IPS-18c (cell line): ENCODE measurements around the gene PIGT.

ENCODE experiments used
- H3K4me3 ChIP-seq: 2 replicates; pipeline ENCODE4 v1.7.0; 2013; ENCODE audit warnings: low read depth, mild to moderate bottlenecking, low read length, moderate library complexity; ENCODE audit not compliant: insufficient read depth
- H3K9me3 ChIP-seq: one replicate; pipeline ENCODE4 v1.6.1; 2013; ENCODE audit warnings: mild to moderate bottlenecking, low read length, moderate library complexity; ENCODE audit not compliant: control insufficient read depth, insufficient read depth

Gene PIGT

DNA sequence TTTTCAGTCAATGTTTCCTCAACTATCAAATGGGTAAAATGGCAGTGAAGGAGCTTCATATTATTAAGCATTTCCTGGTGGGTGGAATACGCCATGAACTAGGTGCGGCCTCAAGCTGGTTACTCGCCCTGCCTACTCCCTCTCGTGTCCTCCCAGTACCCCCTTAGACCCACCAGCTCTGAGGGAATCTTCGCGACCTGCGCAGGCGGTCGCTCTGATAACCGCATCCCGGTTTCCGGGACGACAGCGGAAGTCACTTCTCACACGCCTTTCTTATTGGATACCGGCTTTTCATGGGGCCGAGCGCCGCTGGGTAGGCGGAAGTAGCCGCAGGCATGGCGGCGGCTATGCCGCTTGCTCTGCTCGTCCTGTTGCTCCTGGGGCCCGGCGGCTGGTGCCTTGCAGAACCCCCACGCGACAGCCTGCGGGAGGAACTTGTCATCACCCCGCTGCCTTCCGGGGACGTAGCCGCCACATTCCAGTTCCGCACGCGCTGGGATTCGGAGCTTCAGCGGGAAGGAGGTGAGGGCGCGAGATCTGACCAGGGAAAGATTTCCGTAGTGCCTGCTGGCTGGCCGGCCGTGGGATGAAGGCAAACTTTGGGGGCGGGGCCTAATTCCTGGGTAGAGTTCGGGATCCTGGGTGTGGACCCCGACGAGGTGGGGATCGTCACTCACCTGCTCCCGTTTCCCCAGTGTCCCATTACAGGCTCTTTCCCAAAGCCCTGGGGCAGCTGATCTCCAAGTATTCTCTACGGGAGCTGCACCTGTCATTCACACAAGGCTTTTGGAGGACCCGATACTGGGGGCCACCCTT is at the start of gene PIGT:
PIGT (plus strand) TSS at position 320 of the 816 bp plus-strand sequence; CDS start at position 336, 16 bp downstream.
- H3K4me3 ChIP-seq: peak within 1 kb of the TSS; percentile 97
- no peaks in the 10 kb centered on the region for H3K9me3 ChIP-seq

DNA sequence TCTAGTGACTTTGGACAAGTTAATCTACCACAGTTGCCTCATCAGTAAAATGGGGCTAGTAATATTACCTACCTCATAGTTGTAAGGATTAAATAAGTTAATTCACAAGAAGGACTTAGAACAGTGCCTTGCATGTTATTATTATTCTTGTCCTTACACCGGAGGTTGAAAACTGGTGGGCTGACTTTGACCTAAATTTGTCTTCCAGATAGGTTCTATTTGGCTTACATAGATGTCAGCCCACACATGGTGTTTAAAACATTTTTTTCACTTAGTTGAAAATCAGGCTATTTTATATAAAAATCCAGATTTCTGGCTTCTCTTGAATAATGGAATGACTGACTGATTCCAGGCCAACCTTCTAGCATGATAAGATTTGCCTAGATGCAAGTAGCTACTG is 49.7 kb upstream of the PIGT start:
- Histone ChIP-seq H3K9me3 (no peaks in the 10 kb centered on the region), H3K4me3 (no peak overlapping the region)

DNA sequence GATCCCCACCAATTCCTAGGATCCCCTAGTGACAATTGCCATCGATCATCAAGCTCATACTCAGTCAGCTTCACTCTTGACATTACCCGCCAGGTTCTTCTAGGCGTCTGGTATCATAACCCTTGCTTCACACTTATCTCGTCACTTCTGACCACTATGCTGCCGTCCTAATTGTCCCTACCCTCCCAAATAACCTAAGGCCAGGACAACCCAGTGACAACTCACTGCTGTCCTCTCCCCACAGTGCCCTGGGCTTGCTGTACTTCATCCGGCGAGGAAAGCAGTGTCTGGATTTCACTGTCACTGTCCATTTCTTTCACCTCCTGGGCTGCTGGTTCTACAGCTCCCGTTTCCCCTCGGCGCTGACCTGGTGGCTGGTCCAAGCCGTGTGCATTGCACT is 49.3 kb upstream of the PIGT start:
- no peaks in the 10 kb centered on the region for H3K9me3 ChIP-seq
- no peak overlapping the region for H3K4me3 ChIP-seq

DNA sequence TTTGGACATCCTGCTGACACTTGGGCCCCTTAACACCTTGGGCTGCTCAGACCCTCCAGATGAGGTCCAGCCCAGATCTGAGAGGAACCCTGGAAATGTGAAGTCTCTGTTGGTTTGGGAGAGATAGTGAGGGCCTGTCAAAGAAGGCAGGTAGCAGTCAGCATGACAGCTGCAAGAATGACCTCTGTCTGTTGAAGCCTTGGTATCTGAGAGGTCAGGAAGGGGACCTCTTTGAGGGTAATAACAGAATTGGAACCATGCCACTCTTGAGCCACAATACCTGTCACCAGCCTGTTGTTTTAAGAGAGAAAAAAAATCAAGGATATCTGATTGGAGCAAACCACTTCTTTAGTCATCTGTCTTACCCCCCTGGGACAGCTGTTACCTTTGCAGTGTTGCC is 48.8 kb upstream of the PIGT start:
- Histone ChIP-seq H3K9me3 (no peaks in the 10 kb centered on the region), H3K4me3 (no peak overlapping the region)

DNA sequence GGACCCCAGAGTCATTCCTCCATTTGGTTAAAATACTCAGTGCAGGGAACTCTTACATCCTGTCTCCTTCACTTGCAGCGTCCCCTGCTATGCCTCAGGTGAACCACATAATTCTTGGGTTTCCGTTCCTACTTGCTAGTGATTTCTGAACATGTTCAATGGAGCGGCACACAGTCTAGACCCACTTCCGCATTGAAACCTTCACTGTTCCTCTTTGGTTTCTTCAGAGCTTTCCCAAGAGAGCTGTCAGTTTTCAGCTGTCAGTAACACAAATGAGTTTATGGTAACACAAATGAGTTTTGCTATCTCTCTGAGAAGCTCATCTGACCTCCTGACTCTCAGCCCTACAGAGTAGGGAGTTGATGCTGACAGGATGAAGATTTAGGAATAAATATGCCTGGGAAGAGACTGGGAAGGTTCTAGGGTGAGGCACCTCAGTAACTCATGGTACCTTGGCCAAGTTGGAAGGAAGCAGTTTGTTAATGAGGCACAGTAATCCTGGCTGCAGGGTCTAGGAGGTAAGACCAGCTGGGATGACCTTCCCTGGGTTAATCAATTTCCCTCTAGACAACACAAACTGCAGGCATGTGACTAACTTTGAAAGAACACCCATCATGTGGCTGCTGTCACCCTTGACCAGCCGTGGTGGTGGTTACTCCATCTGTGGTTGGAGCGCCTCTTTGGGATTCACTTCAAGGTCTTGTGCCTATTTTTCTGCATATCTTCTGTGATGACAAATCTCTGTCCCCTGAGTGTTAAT is 47.5 kb upstream of the PIGT start:
- Histone ChIP-seq H3K4me3 (no peak overlapping the region), H3K9me3 (no peaks in the 10 kb centered on the region)

DNA sequence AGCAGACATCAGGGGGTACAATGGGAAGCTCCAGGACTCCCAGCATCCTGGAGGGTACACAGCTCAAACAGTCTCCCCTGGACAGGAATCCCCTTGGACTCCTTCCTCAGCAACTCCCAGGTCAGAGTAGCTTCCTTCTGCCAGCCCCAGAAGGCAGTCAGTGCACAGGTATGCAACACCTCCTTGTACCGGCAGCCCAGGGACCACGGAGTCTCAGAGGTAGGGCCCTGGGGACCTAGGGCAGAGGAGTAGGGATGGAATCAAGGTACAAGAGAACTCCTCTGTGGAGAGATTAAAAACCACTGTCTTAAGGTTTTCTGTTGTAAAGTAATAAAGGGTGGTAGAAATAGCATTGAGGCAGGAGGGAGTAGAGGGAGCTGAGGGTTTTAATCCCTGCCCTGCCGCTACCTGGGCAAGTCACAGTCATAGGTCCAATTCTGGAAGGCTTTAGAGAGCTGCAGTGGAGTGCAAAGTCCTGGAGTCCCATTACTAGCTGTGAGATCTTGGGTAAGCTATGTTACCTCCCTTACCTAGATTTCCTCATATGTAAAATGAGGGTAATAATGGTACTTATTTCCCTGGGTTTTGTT is 45.3 kb upstream of the PIGT start:
- H3K4me3 ChIP-seq: no peak overlapping the region
- H3K9me3 ChIP-seq: no peaks in the 10 kb centered on the region

DNA sequence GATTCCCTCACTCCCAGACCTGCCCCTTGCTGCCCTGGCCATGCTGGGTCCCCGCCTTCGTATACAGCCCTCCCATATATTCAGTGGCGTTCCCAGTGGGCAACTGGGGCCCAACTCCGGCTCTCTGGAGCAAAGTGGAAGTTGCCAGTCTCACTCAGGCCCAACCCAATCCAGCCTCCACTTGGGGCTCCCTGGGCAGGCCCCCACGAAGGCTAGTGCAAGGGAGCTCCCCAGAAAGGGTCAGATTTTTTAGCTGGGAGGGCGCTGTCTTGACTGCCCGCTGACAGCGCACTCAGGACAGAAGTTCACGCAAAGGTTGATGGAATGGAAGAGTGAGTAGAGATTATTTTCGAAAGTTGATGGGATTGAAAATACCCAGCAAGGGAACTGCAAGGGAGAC is 43.7 kb upstream of the PIGT start:
- no peaks in the 10 kb centered on the region for H3K9me3 ChIP-seq
- no peak overlapping the region; the same call in 1 of the 2 replicates for H3K4me3 ChIP-seq

DNA sequence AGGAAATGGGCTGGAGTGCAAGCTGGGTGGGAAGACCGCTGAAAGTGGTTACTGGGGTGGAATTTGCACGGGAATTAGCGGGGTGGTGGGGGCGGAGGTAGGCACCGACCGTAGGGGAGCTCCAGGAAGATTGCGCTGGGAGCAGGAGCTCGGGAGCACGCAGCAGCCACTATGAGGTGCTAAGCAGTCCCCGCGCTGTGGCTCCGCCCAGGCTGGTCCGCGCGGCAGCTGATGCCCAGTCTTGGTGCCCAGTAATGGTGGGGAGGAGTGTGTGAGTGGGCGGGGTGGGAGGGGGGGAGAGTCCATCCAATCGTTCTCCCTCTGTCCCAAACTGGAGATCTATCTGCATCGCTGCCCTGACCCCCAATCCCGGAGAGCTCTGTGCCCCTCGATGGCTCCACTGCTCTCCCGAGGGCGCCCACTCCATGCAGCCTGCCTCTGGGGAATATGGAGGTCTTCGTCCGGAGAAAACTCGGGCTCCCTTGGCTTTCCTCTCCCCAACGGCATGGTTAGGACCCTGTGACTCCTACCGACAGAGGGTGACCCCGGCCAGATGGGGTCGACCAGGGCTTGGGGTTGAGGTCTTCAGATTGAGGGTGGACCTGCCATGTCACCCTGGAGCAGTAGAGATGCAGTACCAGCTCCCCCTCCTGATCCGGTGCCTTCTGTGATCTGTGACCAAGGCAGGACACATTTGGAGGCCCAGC is 43.1 kb upstream of the PIGT start:
- H3K9me3 ChIP-seq: no peaks in the 10 kb centered on the region
- H3K4me3 ChIP-seq: peak overlapping the region; percentile 45

DNA sequence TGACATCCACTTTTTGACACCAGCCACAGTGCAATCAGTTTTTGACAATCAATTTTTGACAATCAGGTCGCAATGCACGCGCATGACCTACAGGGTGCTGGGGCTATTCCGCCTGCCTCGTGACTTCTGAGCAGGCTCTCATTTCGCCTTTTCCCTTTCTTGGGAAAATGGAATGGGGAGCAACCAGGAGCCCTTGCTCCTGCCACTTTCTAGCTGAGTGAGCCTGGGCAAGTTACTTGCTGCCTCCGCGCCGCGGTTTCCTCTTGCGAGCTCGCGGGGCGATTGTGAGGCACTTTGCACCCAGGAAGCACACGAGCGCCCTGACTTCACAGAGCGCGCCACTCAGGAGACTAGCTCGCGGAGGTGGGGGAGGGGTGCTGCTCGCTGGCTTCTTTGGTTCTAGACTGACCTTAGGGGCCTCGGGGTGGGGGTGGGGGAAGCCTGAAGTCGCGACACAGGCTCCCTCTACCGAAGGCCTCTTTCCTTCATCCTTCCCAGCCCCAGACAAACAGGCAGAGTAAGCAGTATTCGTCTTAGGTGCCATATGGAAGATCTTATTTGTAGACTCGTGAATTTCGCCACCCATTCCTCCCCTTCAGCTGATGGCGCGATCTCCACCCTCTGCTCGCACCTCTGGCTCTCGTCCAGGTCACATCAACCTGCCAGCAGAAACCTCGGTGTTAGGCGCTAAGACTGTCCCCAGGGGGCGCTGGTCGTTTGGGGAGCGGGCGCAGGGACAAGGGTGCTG is 42.4 kb upstream of the PIGT start:
- Histone ChIP-seq H3K4me3 (peak overlapping the region; percentile 45), H3K9me3 (no peaks in the 10 kb centered on the region)

DNA sequence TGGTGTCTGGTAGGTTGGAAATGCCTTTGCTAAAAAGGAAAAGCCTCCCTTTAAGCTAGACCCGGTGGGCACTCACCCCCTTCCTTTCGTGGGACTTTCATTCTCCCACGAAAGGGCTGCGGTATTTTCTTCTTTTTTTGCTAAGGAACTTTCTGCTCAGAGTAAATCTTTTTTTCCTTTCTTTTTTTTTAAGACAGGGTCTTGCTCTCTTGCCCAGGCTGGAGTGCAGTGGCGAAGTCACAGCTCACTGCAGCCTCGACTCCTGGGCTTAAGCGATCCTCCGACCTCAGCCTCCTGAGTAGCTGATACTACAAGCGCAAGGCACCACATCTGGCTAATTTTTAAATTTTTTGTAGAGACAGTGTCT is 41.9 kb upstream of the PIGT start:
- H3K9me3 ChIP-seq: no peaks in the 10 kb centered on the region
- no peak overlapping the region for H3K4me3 ChIP-seq

DNA sequence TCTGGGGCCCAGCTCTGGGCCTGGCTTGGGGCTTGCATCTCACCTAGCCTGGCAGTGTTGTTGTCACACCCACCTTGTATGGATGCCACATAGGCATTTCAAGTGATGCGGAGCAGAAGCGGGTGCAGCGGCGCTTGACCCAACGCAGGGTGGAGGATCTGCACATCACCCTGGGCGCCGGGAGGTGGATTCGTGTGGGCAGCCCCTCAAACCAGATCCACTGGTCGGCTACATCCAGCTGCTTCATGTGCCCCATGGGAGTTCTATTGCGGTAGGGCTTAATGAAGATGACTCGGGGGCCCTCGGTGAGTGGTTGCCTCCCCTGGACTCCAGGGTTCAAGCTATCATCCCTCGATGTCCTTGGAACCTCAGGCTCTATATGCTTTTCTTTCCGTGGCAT is 41.0 kb upstream of the PIGT start:
- Histone ChIP-seq H3K4me3 (no peak overlapping the region), H3K9me3 (no peaks in the 10 kb centered on the region)

DNA sequence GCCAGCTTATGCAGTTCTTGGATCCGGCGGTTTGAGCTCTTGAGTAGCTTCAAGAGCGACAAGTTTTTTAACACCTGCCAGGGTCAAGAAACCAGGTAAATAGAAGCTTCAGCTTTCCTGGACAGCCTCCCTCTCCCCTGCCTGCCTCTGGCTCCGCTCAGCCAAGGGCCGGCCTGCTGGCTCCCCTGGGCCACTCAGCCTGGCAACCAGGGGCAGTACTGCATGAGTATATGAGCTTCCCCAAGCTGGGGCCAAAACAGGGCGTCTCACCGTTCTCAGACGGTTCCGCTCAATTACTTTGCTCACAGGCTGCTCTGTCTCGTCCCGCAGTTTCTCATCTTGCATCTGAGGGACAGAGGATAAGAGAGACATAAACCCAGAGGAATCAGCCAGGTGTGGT is 38.7 kb upstream of the PIGT start:
- no peak overlapping the region for H3K4me3 ChIP-seq
- no peaks in the 10 kb centered on the region for H3K9me3 ChIP-seq

DNA sequence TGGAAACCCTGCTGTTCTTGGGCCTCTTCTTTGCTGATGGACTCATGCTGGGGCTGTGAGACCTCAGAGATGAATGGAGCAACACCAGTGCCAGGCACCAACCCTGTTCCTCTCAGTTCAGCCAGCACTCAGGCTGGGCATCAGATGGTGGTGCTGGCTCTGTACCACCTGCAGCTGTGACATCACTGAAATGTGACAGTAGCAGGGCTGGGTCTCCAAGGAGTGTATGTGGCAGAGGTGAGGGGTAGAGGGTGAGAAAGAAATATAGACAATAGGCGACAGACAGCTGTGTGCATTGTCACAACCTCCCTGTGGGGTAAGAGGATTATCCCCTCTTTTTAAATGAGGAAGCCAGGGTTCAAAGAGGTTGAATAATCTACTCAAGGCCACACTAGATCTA is 37.8 kb upstream of the PIGT start, which contains the start of gene TP53TG5:
TP53TG5 (minus strand) TSS at position 135 of the 400 bp plus-strand sequence; CDS start at position 46, 89 bp downstream.
- Histone ChIP-seq H3K9me3 (no peaks in the 10 kb centered on the region), H3K4me3 (no peak within 1 kb of the TSS)

DNA sequence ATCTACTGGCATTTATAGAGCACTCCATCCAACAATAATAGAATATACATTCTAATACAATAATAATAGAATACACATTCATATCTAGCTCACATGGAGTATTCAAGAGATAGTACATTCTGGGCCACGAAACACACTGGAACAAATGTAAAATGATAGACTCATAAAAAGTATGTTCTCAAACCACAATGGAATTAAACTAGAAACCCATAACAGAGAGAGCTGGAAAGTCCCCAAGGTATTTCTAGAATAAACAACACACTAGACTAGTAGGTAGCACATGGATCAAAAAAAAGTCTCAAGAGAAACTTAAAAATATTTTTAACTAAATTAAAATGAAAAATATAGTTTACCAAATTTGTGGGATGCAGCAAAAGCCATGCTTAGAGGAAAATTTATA is 28.7 kb upstream of the PIGT start:
- no peak overlapping the region for H3K4me3 ChIP-seq
- H3K9me3 ChIP-seq: no peaks in the 10 kb centered on the region

DNA sequence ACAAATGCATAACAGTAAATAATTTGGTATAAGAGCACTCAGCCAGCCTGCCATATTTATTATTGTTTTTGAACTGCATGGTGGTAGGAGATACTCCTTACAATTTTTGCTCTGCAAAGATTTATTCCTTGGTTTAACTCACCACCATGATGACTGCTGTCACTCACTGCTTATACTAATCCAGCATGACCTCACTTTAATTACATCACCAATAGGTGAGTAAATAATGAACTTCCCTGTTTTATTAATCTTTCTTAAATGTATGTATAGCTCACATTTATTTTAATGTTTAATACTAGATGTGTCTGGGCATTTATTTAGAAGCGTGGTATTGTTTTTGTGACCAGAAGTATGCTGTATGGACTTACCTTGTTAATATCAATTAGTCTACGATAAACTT is 25.0 kb upstream of the PIGT start:
- Histone ChIP-seq H3K4me3 (no peak overlapping the region), H3K9me3 (no peaks in the 10 kb centered on the region)

DNA sequence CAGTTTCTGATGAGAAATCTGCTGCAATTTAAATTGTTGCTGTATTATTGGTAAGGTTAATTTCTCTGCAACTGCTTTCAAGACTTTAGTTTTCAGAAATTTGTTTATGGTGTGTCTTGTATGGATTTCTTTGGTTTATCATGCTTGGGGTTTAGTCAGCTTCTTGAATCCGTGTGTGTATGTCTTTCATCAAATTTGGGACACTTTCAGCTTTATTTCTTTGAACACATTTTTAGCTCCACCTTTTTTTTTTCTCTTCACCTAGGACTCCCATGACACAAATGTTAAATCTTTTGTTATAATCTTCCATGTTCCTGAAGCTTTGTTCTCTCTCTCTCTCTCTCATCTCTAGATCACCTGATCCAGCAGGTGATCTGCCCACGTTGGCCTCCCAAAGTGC is 24.4 kb upstream of the PIGT start:
- Histone ChIP-seq H3K9me3 (no peaks in the 10 kb centered on the region), H3K4me3 (no peak overlapping the region)

DNA sequence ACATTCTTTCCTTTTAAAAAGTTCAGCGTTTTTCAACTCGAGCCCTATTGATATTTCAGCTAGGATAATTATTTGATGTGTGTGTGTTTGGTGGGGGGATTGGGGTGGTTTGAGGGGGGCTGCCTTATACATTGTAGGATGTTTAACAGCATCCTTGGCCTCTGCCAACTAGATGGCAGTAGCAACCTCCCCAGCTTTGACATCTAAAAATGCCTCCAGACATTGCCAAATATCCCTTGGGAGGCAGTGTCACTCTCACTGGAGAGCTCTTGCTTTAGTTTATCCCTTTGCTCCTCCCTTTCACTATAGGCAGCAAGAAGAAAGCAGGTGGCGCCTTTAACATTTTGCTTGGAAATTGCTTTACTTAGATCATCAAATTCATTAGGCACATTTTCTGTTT is 23.2 kb upstream of the PIGT start:
- no peaks in the 10 kb centered on the region for H3K9me3 ChIP-seq
- H3K4me3 ChIP-seq: no peak overlapping the region
